Endothelial cell of umbilical vein (primary cell): ENCODE measurements around the gene RNASEH2C.

Source experiments
- POLR2A ChIP-seq: IDR thresholded peaks from 2 replicates; pipeline ENCODE4 v1.6.1; 2012; ENCODE audit warnings: low read depth, mild to moderate bottlenecking, control low read depth, low read length
- TF ChIP-seq, protein P1 (sequence below), 2 donors: IDR thresholded peaks; 1 replicate in 1 of 2; 2 replicates in 1 of 2; pipeline ENCODE4 v1.5.1; 2011; ENCODE audit warnings: low read length in 2 of 2, mild to moderate bottlenecking in 2 of 2, moderate library complexity in 2 of 2, control low read depth in 1 of 2, inconsistent platforms in 1 of 2, low read depth in 1 of 2; ENCODE audit not compliant: insufficient read depth in 1 of 2; ENCODE audit errors: extremely low read depth in 1 of 2

- TF ChIP-seq, protein P1, sequence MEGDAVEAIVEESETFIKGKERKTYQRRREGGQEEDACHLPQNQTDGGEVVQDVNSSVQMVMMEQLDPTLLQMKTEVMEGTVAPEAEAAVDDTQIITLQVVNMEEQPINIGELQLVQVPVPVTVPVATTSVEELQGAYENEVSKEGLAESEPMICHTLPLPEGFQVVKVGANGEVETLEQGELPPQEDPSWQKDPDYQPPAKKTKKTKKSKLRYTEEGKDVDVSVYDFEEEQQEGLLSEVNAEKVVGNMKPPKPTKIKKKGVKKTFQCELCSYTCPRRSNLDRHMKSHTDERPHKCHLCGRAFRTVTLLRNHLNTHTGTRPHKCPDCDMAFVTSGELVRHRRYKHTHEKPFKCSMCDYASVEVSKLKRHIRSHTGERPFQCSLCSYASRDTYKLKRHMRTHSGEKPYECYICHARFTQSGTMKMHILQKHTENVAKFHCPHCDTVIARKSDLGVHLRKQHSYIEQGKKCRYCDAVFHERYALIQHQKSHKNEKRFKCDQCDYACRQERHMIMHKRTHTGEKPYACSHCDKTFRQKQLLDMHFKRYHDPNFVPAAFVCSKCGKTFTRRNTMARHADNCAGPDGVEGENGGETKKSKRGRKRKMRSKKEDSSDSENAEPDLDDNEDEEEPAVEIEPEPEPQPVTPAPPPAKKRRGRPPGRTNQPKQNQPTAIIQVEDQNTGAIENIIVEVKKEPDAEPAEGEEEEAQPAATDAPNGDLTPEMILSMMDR (IDR thresholded peaks at IDR 0.05; ENCODE audit: extremely low read depth in 1 of 2, insufficient read depth in 1 of 2, low read depth in 1 of 2, low read length in 2 of 2): no peak
- peak; percentile 32 for TF ChIP-seq POLR2A
These were observed 4.3 kb downstream of the RNASEH2C start for GRCh38 chr11:65716302-65716701.
